Nephron (organoid): ENCODE measurements around the gene IGF2BP2.
A peak's percentile ranks its signal among the peaks of the same experiment; 100 is the strongest.
"Not testable (repeated sequence)": the region's sequence is repeated elsewhere in the genome, so short reads cannot be mapped to it uniquely, and the experiment has no call there.

Experiments used
- H3K27ac Mint-ChIP-seq, 3 experiments: 2 replicates each; pipeline ENCODE4 v1.8.0; 2020; ENCODE audit warnings: mixed read lengths in 3 of 3, mild to moderate bottlenecking in 2 of 3, moderate library complexity in 1 of 3
- H3K27me3 Mint-ChIP-seq: 2 replicates; pipeline ENCODE4 v1.8.0; 2021; ENCODE audit warnings: low read depth, mild to moderate bottlenecking, moderate library complexity, mixed read lengths
- H3K36me3 Mint-ChIP-seq: 2 replicates; pipeline ENCODE4 v1.8.0; 2020; ENCODE audit warnings: low read depth, mixed read lengths
- H3K4me1 Mint-ChIP-seq: 2 replicates; pipeline ENCODE4 v1.8.0; 2020; ENCODE audit warnings: mixed read lengths
- H3K4me3 Mint-ChIP-seq, 3 experiments: 2 replicates each; pipeline ENCODE4 v1.8.0; 2020; ENCODE audit warnings: mild to moderate bottlenecking in 3 of 3, mixed read lengths in 3 of 3, moderate library complexity in 2 of 3
- H3K9me3 Mint-ChIP-seq: 2 replicates; pipeline ENCODE4 v1.8.0; 2020; ENCODE audit warnings: mixed read lengths
- TF ChIP-seq, protein P1 (sequence below), 3 experiments: fragments of 200-600 bp; sonication (generic); IDR thresholded peaks; one replicate each; pipeline ENCODE4 v1.5.0; 2021; ENCODE audit warnings: antibody characterized with exemption in 3 of 3; ENCODE audit not compliant: unreplicated experiment in 3 of 3

IGF2BP2 gene

GRCh38 chr3:185701611-185702261 lies 123.1 kb downstream of the IGF2BP2 start:
- Mint-ChIP-seq H3K27me3 (no peaks in the 10 kb centered on the region), H3K27ac (peak overlapping the region; percentile 6 to 70 (median 63)), H3K36me3 (no peaks in the 10 kb centered on the region), H3K4me1 (peaks cover 40% of the 10 kb centered on the region), H3K9me3 (no peaks in the 10 kb centered on the region), H3K4me3 (no peak overlapping the region)
- TF ChIP-seq, protein P1, sequence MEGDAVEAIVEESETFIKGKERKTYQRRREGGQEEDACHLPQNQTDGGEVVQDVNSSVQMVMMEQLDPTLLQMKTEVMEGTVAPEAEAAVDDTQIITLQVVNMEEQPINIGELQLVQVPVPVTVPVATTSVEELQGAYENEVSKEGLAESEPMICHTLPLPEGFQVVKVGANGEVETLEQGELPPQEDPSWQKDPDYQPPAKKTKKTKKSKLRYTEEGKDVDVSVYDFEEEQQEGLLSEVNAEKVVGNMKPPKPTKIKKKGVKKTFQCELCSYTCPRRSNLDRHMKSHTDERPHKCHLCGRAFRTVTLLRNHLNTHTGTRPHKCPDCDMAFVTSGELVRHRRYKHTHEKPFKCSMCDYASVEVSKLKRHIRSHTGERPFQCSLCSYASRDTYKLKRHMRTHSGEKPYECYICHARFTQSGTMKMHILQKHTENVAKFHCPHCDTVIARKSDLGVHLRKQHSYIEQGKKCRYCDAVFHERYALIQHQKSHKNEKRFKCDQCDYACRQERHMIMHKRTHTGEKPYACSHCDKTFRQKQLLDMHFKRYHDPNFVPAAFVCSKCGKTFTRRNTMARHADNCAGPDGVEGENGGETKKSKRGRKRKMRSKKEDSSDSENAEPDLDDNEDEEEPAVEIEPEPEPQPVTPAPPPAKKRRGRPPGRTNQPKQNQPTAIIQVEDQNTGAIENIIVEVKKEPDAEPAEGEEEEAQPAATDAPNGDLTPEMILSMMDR (IDR thresholded peaks at IDR 0.05; ENCODE audit: unreplicated experiment in 3 of 3) = no peak

- H3K4me1 Mint-ChIP-seq = peaks cover 40% of the 10 kb centered on the region
- TF ChIP-seq, protein P1 (IDR thresholded peaks at IDR 0.05; ENCODE audit: unreplicated experiment in 3 of 3) = no peak
- no peaks in the 10 kb centered on the region for H3K9me3 Mint-ChIP-seq
- no peak overlapping the region for H3K4me3 Mint-ChIP-seq
- peak overlapping the region in 1 of 3 experiments; percentile 9 for H3K27ac Mint-ChIP-seq
- H3K27me3 Mint-ChIP-seq = no peaks in the 10 kb centered on the region
- no peaks in the 10 kb centered on the region for H3K36me3 Mint-ChIP-seq
Measured at GRCh38 chr3:185699927-185700326, 124.9 kb downstream of the IGF2BP2 start.

- not testable (repeated sequence) for H3K9me3 Mint-ChIP-seq, H3K27ac Mint-ChIP-seq, H3K27me3 Mint-ChIP-seq, H3K4me3 Mint-ChIP-seq, H3K36me3 Mint-ChIP-seq
- H3K4me1 Mint-ChIP-seq = peaks cover 14% of the 10 kb centered on the region
Measured at GRCh38 chr3:185697228-185697627, 127.6 kb downstream of the IGF2BP2 start.

DNA sequence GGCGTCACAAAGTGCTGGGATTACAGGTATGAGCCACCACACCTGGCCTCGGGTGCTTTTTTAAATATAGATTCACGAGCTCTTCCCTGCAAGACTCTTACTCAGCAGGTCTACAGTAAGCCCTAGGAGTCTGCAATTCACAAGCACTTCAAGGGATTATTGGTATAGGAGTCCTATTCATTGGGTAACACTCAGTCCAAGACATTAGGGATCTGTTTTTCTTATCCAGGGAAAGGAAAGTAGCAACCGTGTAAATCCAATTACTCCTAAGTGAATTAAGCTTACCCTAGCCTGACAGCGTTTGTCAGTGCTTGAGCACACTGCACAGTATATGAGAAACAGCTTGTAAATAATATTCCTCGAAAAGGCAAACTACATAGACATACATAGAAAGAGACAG lies 128.8 kb downstream of the IGF2BP2 start:
- Mint-ChIP-seq H3K4me1 (peaks cover 5% of the 10 kb centered on the region), H3K9me3 (no peaks in the 10 kb centered on the region), H3K27me3 (no peaks in the 10 kb centered on the region), H3K27ac (no peak overlapping the region), H3K36me3 (peaks cover 12% of the 10 kb centered on the region), H3K4me3 (no peak overlapping the region)
- TF ChIP-seq, protein P1 (IDR thresholded peaks at IDR 0.05; ENCODE audit: unreplicated experiment in 3 of 3) = no peak

GRCh38 chr3:185693985-185694653 lies 130.7 kb downstream of the IGF2BP2 start:
- Mint-ChIP-seq H3K4me1 (no peaks in the 10 kb centered on the region), H3K27me3 (no peaks in the 10 kb centered on the region), H3K27ac (peak overlapping the region in 1 of 3 experiments; percentile 15), H3K4me3 (no peak overlapping the region), H3K36me3 (peaks cover 22% of the 10 kb centered on the region), H3K9me3 (no peaks in the 10 kb centered on the region)
- TF ChIP-seq, protein P1 (IDR thresholded peaks at IDR 0.05; ENCODE audit: unreplicated experiment in 3 of 3) = no peak

- H3K9me3 Mint-ChIP-seq = no peaks in the 10 kb centered on the region
- no peaks in the 10 kb centered on the region for H3K4me1 Mint-ChIP-seq
- peaks cover 44% of the 10 kb centered on the region for H3K36me3 Mint-ChIP-seq
- H3K4me3 Mint-ChIP-seq = no peak overlapping the region
- TF ChIP-seq, protein P1 (IDR thresholded peaks at IDR 0.05; ENCODE audit: unreplicated experiment in 3 of 3) = no peak
- H3K27me3 Mint-ChIP-seq = no peaks in the 10 kb centered on the region
- H3K27ac Mint-ChIP-seq = no peak overlapping the region
Measured at GRCh38 chr3:185691622-185692021, 133.2 kb downstream of the IGF2BP2 start.
